C4-2B (cell line): ENCODE measurements around the gene IRF6.

Experiments used
- ZFX ChIP-seq: fragments of 450-650 bp; IDR thresholded peaks from 2 replicates; pipeline ENCODE4 v1.6.1; 2017
- TF ChIP-seq, protein P1 (sequence below): fragments of 450-650 bp; conservative IDR thresholded peaks from 2 replicates; pipeline ENCODE4 v1.5.1; 2017; ENCODE audit warnings: mild to moderate bottlenecking

DNA sequence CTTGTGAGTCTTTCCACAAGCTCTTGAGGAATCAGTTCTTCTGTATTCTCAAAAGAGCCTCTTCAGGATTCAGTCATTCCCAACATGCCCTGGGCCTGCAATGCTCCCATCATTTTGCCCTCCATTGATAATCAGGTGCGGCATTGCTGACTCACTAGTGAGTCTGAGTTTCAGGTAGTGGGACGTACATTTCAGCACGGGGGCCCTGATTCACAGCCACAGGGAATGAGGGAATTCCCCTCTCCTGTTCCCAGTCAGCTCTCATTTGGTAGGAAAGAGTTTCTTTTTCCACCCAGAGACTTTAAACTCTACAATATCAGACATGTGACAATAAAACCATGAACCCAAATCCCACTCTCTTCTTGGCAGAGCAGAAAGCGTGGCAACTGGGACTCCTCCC, 3.7 kb upstream of the IRF6 start:
- TF ChIP-seq, protein P1, sequence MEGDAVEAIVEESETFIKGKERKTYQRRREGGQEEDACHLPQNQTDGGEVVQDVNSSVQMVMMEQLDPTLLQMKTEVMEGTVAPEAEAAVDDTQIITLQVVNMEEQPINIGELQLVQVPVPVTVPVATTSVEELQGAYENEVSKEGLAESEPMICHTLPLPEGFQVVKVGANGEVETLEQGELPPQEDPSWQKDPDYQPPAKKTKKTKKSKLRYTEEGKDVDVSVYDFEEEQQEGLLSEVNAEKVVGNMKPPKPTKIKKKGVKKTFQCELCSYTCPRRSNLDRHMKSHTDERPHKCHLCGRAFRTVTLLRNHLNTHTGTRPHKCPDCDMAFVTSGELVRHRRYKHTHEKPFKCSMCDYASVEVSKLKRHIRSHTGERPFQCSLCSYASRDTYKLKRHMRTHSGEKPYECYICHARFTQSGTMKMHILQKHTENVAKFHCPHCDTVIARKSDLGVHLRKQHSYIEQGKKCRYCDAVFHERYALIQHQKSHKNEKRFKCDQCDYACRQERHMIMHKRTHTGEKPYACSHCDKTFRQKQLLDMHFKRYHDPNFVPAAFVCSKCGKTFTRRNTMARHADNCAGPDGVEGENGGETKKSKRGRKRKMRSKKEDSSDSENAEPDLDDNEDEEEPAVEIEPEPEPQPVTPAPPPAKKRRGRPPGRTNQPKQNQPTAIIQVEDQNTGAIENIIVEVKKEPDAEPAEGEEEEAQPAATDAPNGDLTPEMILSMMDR = no peak
- no peak for TF ChIP-seq ZFX
